HCT116 (cell line): ENCODE measurements around the gene MSL2. TPM values are rescaled to one million over a fixed set of nuclear protein-coding genes. Genes with fewer than 3 reads are reported as not detected.
"Not testable (repeated sequence)": the region's sequence is repeated elsewhere in the genome, so short reads cannot be mapped to it uniquely, and the experiment has no call there.

Experiments used
- ATAC-seq: fragments of 200-7000 bp; cut with Tn5 transposase; 2 replicates; pipeline ENCODE4 v1.9.1; 2020; ENCODE audit warnings: mild to moderate bottlenecking, moderate library complexity
- BruUV-seq: library from RNA; stranded (reverse); fragments of 400-500 nt; replicated peaks from 2 replicates; lab custom pipeline; 2021; lab: Mats Ljungman, UMichigan
- CTCF ChIA-PET: fragments of 300-600 bp; sonication (Branson Sonifier 250); formaldehyde crosslinking; loops from one replicate; lab custom pipeline; 2021; ENCODE audit warnings: antibody characterized with exemption; lab: Charles Lee
- POLR2A ChIA-PET: fragments of 300-600, 350-600 bp; sonication (Branson Sonifier 250); formaldehyde crosslinking; loops from one replicate; lab custom pipeline; 2021; ENCODE audit warnings: antibody characterized with exemption; lab: Charles Lee
- RAD21 ChIA-PET, 2 experiments: fragments of 300-600 bp; sonication (Branson Sonifier 250); formaldehyde crosslinking; loops; one replicate each; lab custom pipeline; 2023; ENCODE audit warnings: low total read pairs in 2 of 2; ENCODE audit not compliant: uncharacterized antibody in 2 of 2, unreplicated experiment in 2 of 2, low non-redundant PET in 1 of 2; lab: Charles Lee
- DNase-seq: peaks from one replicate; pipeline ENCODE4 v3.0.0-alpha.2; 2010; ENCODE audit warnings: low read depth, low spot score
- H2AFZ ChIP-seq: fragments of 200-600 bp; shearing (Covaris generic), sonication (generic); 2 replicates; pipeline ENCODE4 v1.6.1; 2017; ENCODE audit warnings: low read depth, mixed run types, mixed read lengths, antibody characterized with exemption, low read length; ENCODE audit not compliant: poor library complexity, severe bottlenecking
- H3K27ac ChIP-seq: 2 replicates; pipeline ENCODE4 v1.5.1; 2012; ENCODE audit warnings: low read depth, low read length
- H3K27me3 ChIP-seq: fragments of 200-600 bp; sonication (generic); 2 replicates; pipeline ENCODE4 v1.6.1; 2016; ENCODE audit warnings: mixed run types, low read length, mixed read lengths; ENCODE audit not compliant: insufficient read depth
- H3K36me3 ChIP-seq, 2 experiments: fragments of 200-500 bp in 1 of 2; fragments of 200-600 bp in 1 of 2; sonication (Bioruptor generic) in 1 of 2; sonication (generic) in 1 of 2; 2 replicates each; pipeline versions ENCODE4 v1.5.1 to v1.6.1; 2014 to 2016; ENCODE audit warnings: low read length in 2 of 2, inconsistent platforms in 1 of 2, mixed read lengths in 1 of 2, mixed run types in 1 of 2; ENCODE audit not compliant: insufficient read depth in 2 of 2, control insufficient read depth in 1 of 2
- H3K4me1 ChIP-seq, 2 experiments: fragments of 200-600 bp in 1 of 2; sonication (generic) in 1 of 2; 2 replicates each; pipeline versions ENCODE4 v1.5.1 to v1.6.1; 2012 to 2017; ENCODE audit warnings: low read length in 2 of 2, inconsistent platforms in 1 of 2, mild to moderate bottlenecking in 1 of 2, mixed read lengths in 1 of 2, mixed run types in 1 of 2, moderate library complexity in 1 of 2; ENCODE audit not compliant: insufficient read depth in 2 of 2, control insufficient read depth in 1 of 2
- H3K4me2 ChIP-seq: fragments of 200-600 bp; sonication (generic); 2 replicates; pipeline ENCODE4 v1.6.1; 2017; ENCODE audit warnings: mixed run types, low read length, mixed read lengths
- H3K4me3 ChIP-seq, 2 experiments: fragments of 200-600 bp in 1 of 2; sonication (generic) in 1 of 2; replicated peaks in 1 of 2; 2 replicates each; pipeline ENCODE4 v1.5.1; 2011 to 2016; ENCODE audit warnings: low read length in 2 of 2, control low read depth in 1 of 2, low read depth in 1 of 2, mild to moderate bottlenecking in 1 of 2, mixed read lengths in 1 of 2, mixed run types in 1 of 2
- H3K79me2 ChIP-seq: fragments of 200-600 bp; sonication (generic); 2 replicates; pipeline ENCODE4 v1.6.1; 2017; ENCODE audit warnings: mild to moderate bottlenecking, mixed run types, low read length, moderate library complexity, mixed read lengths; ENCODE audit not compliant: insufficient read depth
- H3K9ac ChIP-seq: fragments of 200-600 bp; sonication (generic); 2 replicates; pipeline ENCODE4 v1.6.1; 2016; ENCODE audit warnings: low read length, mixed read lengths
- H3K9me2 ChIP-seq: fragments of 200-600 bp; sonication (generic), shearing (Covaris generic); 2 replicates; pipeline ENCODE4 v1.6.1; 2017; ENCODE audit warnings: mixed run types, mild to moderate bottlenecking, moderate library complexity; ENCODE audit not compliant: insufficient read depth
- H3K9me3 ChIP-seq, 2 experiments: fragments of 200-500 bp in 1 of 2; fragments of 200-600 bp in 1 of 2; sonication (Bioruptor generic) in 1 of 2; sonication (generic) in 1 of 2; 2 replicates each; pipeline ENCODE4 v1.6.1; 2014 to 2017; ENCODE audit warnings: low read length in 2 of 2, mixed read lengths in 2 of 2, inconsistent platforms in 1 of 2, low read depth in 1 of 2, mild to moderate bottlenecking in 1 of 2, mixed run types in 1 of 2, moderate library complexity in 1 of 2; ENCODE audit not compliant: control insufficient read depth in 1 of 2, insufficient read depth in 1 of 2
- H4K20me1 ChIP-seq: fragments of 200-600 bp; sonication (generic), shearing (Covaris generic); 2 replicates; pipeline ENCODE4 v1.6.1; 2017; ENCODE audit warnings: mixed run types, mild to moderate bottlenecking, moderate library complexity; ENCODE audit not compliant: insufficient read depth
- JUND ChIP-seq: IDR thresholded peaks from 2 replicates; pipeline ENCODE4 v1.6.1; 2012
- REST ChIP-seq: IDR thresholded peaks from 2 replicates; pipeline ENCODE4 v1.6.1; 2012; ENCODE audit warnings: low read depth
- SRF ChIP-seq: IDR thresholded peaks from 2 replicates; pipeline ENCODE4 v1.6.1; 2012; ENCODE audit warnings: low read depth
- ZNF274 ChIP-seq: fragments of 200-500 bp; sonication (Bioruptor generic); IDR thresholded peaks from 2 replicates; pipeline ENCODE4 v1.6.1; 2014; ENCODE audit warnings: mild to moderate bottlenecking, low read depth, low read length, inconsistent platforms
- intact Hi-C: fragments of 100-400 bp; cut with micrococcal nuclease; formaldehyde crosslinking; loops from 2 replicates; pipeline ENCODE4 v1.10.0; 2022
- total RNA-seq: library from RNA; stranded (reverse); gene quantifications from one replicate; pipeline ENCODE4 v1.2.1, GENCODE V29; 2021; ENCODE audit not compliant: unreplicated experiment

MSL2 gene
- total RNA-seq, 1 experiment from 2014 or later, result 34.8 TPM

GRCh38 chr3:136207489-136208115 lies 11.5 kb upstream of the MSL2 start:
- Histone ChIP-seq H3K79me2 (no peaks in the 10 kb centered on the region), H3K36me3 (no peaks in the 10 kb centered on the region), H4K20me1 (no peaks in the 10 kb centered on the region), H3K9me3 (no peaks in the 10 kb centered on the region), H3K4me2 (no peak overlapping the region), H2AFZ (no peak overlapping the region), H3K9me2 (no peaks in the 10 kb centered on the region), H3K9ac (no peak overlapping the region), H3K27me3 (no peaks in the 10 kb centered on the region), H3K4me3 (no peak overlapping the region), H3K4me1 (no peaks in the 10 kb centered on the region; a peak in 1 of 4 replicates), H3K27ac (no peak overlapping the region)
- ChIA-PET CTCF (no interaction called here), RAD21 (no interaction called here), POLR2A (interaction anchor here (0.7 kb wide), 1 partner anchor 342 kb away, joined by 3 read pairs; no protein-coding TSS in a partner anchor)
- no peak for ATAC-seq
- BruUV-seq, result no TSS peak
- intact Hi-C loops, result no loop called here
- TF ChIP-seq ZNF274 (no peak), JUND (no peak), SRF (no peak), REST (no peak)
- no peak for DNase-seq

GRCh38 chr3:136199219-136199618 lies 3.1 kb upstream of the MSL2 start:
- BruUV-seq, H3K4me3 ChIP-seq, H3K9me2 ChIP-seq, H3K27me3 ChIP-seq, ATAC-seq, H3K9ac ChIP-seq, POLR2A ChIA-PET, H3K4me2 ChIP-seq, H4K20me1 ChIP-seq, RAD21 ChIA-PET, H3K9me3 ChIP-seq, DNase-seq, CTCF ChIA-PET, H3K36me3 ChIP-seq, H2AFZ ChIP-seq, H3K27ac ChIP-seq: not testable (repeated sequence)
- H3K4me1 ChIP-seq, result peaks cover 12 to 19% of the 10 kb centered on the region in 2 experiments
- intact Hi-C loops, result loop anchor here (5.0 kb wide), 1 partner anchor 232 kb away; the partner anchor contains the start of gene PPP2R3A
- peaks cover 14% of the 10 kb centered on the region for H3K79me2 ChIP-seq

- H4K20me1 ChIP-seq, H3K4me2 ChIP-seq, H2AFZ ChIP-seq, ATAC-seq, H3K27ac ChIP-seq, H3K4me3 ChIP-seq, H3K27me3 ChIP-seq, H3K9me3 ChIP-seq, RAD21 ChIA-PET, DNase-seq, H3K36me3 ChIP-seq, H3K9me2 ChIP-seq, CTCF ChIA-PET, BruUV-seq, H3K9ac ChIP-seq: not testable (repeated sequence)
- Histone ChIP-seq H3K79me2 (peaks cover 20% of the 10 kb centered on the region), H3K4me1 (peaks cover 16 to 26% of the 10 kb centered on the region in 2 experiments)
- POLR2A ChIA-PET, result interaction anchor here (0.7 kb wide), 1 partner anchor 61 kb away, joined by 3 read pairs; no protein-coding TSS in a partner anchor
- intact Hi-C loops, result loop anchor here (5.0 kb wide), 1 partner anchor 231 kb away; the partner anchor contains the start of gene PPP2R3A
Measured at GRCh38 chr3:136198462-136199078, 2.4 kb upstream of the MSL2 start.
